Urothelium cell line (cell line): ENCODE results near the gene CLEC18C.
A peak's percentile ranks its signal among the peaks of the same experiment; 100 is the strongest.
"Not testable (repeated sequence)": the region's sequence is repeated elsewhere in the genome, so short reads cannot be mapped to it uniquely, and the experiment has no call there.

ENCODE experiments used
- DNase-seq: peaks from one replicate; pipeline ENCODE4 v3.0.0; 2011; ENCODE audit warnings: low spot score, mixed read lengths
- FAIRE-seq: peaks from 2 replicates; lab custom pipeline; 2011; peaks lifted over from hg19 to GRCh38; lab: Jason Lieb, UNC

The CLEC18C gene

GRCh38 chr16:70173212-70173837, at the start of gene CLEC18C:
CLEC18C (plus strand) TSS chr16:70173787; CDS start chr16:70174279, 492 bp downstream.
- not testable (repeated sequence) for FAIRE-seq, DNase-seq

- not testable (repeated sequence) for FAIRE-seq
Measured at GRCh38 chr16:70123822-70124221, 49.8 kb upstream of the CLEC18C start.

GRCh38 chr16:70126226-70126625, 47.4 kb upstream of the CLEC18C start:
- DNase-seq, FAIRE-seq: not testable (repeated sequence)

More at GRCh38 chr16:70123822-70124221, 49.8 kb upstream of the CLEC18C start:
- DNase-seq: not testable (repeated sequence)

- DNase-seq, FAIRE-seq: not testable (repeated sequence)
Measured at GRCh38 chr16:70127706-70128105, 45.9 kb upstream of the CLEC18C start.

GRCh38 chr16:70128844-70129243, 44.7 kb upstream of the CLEC18C start:
- not testable (repeated sequence) for FAIRE-seq, DNase-seq

GRCh38 chr16:70135796-70136195, 37.8 kb upstream of the CLEC18C start:
- FAIRE-seq, DNase-seq: not testable (repeated sequence)

- FAIRE-seq, DNase-seq: not testable (repeated sequence)
Measured at GRCh38 chr16:70136595-70136994, 37.0 kb upstream of the CLEC18C start.

GRCh38 chr16:70142739-70143138, 30.8 kb upstream of the CLEC18C start:
- DNase-seq, FAIRE-seq: not testable (repeated sequence)

- DNase-seq, FAIRE-seq: not testable (repeated sequence)
Measured at GRCh38 chr16:70143231-70143895, 30.2 kb upstream of the CLEC18C start.

GRCh38 chr16:70147853-70148252, 25.7 kb upstream of the CLEC18C start:
- DNase-seq, FAIRE-seq: not testable (repeated sequence)

GRCh38 chr16:70148453-70148852, 25.1 kb upstream of the CLEC18C start:
- not testable (repeated sequence) for FAIRE-seq, DNase-seq

- not testable (repeated sequence) for DNase-seq, FAIRE-seq
Measured at GRCh38 chr16:70149296-70149695, 24.3 kb upstream of the CLEC18C start.

- DNase-seq (peak; percentile 22), FAIRE-seq (no peak)
Measured at GRCh38 chr16:70151391-70151790, 22.2 kb upstream of the CLEC18C start.

GRCh38 chr16:70151941-70152509, 21.6 kb upstream of the CLEC18C start:
- FAIRE-seq: no peak

GRCh38 chr16:70152578-70153302, 20.8 kb upstream of the CLEC18C start:
- FAIRE-seq (no peak), DNase-seq (peak; percentile 8)

More at GRCh38 chr16:70151941-70152509, 21.6 kb upstream of the CLEC18C start:
- peak; percentile 28 for DNase-seq

GRCh38 chr16:70154736-70155135, 18.9 kb upstream of the CLEC18C start:
- not testable (repeated sequence) for FAIRE-seq, DNase-seq

GRCh38 chr16:70156207-70156978, 17.2 kb upstream of the CLEC18C start:
- DNase-seq: peak; percentile 10

GRCh38 chr16:70157105-70157476, 16.5 kb upstream of the CLEC18C start:
- peak; percentile 61 for FAIRE-seq
- DNase-seq: no peak

More at GRCh38 chr16:70156207-70156978, 17.2 kb upstream of the CLEC18C start:
- FAIRE-seq: no peak

GRCh38 chr16:70157477-70158260, 15.9 kb upstream of the CLEC18C start:
- DNase-seq (no peak), FAIRE-seq (no peak)
